Right atrium auricular region (tissue), 2 donors: ENCODE measurements around the gene PLD5. TPM values are rescaled to one million over a fixed set of nuclear protein-coding genes. Genes with fewer than 3 reads are reported as not detected.

Experiments
- DNase-seq: peaks from one replicate; pipeline ENCODE4 v3.0.0-alpha.2; 2019; ENCODE audit warnings: low spot score
- H3K27ac ChIP-seq, 2 donors: fragments of 200-600 bp; sonication (generic); 1 replicate in 1 of 2; 2 replicates in 1 of 2; pipeline ENCODE4 v1.5.1; 2016 to 2019
- H3K27me3 ChIP-seq, 2 donors: fragments of 200-600 bp; sonication (generic); one replicate each; pipeline versions ENCODE4 v1.5.1 to v1.6.0; 2017 to 2019
- H3K36me3 ChIP-seq: fragments of 200-600 bp; sonication (generic); one replicate; pipeline ENCODE4 v1.5.1; 2016
- H3K4me1 ChIP-seq, 2 donors: fragments of 200-600 bp; sonication (generic); one replicate each; pipeline versions ENCODE4 v1.5.1 to v1.6.0; 2017 to 2019
- H3K4me3 ChIP-seq, 2 donors: fragments of 200-600 bp; sonication (generic); 1 replicate in 1 of 2; 2 replicates in 1 of 2; pipeline ENCODE4 v1.5.1; 2017 to 2019; ENCODE audit warnings: mild to moderate bottlenecking in 1 of 2, moderate library complexity in 1 of 2
- H3K9me3 ChIP-seq, 2 donors: fragments of 200-600 bp; sonication (generic); one replicate each; pipeline ENCODE4 v1.5.1; 2019
- CTCF ChIP-seq, 2 donors: fragments of 200-600 bp; sonication (generic); IDR thresholded peaks; one replicate each; pipeline ENCODE4 v1.5.1; 2019; ENCODE audit warnings: antibody characterized with exemption in 2 of 2
- total RNA-seq, 2 donors: library from RNA; depleted of rRNA; stranded (reverse); fragments of >200 nt; gene quantifications; one replicate each; pipeline ENCODE4 v1.1.0, GENCODE V29; 2016

The PLD5 gene
- total RNA-seq: under 1 TPM; 0.12 to 0.19 TPM

- no peak for DNase-seq
- H3K4me3 ChIP-seq: peak within 1 kb of the TSS; percentile 17 to 41
- peaks cover 4 to 16% of the 10 kb centered on the region in 2 donors for H3K27me3 ChIP-seq
- H3K27ac ChIP-seq: no peak within 1 kb of the TSS
- no peaks in the 10 kb centered on the region for H3K9me3 ChIP-seq
- TF ChIP-seq CTCF (IDR thresholded peaks at IDR 0.05): no peak
- no peaks in the 10 kb centered on the region for H3K36me3 ChIP-seq
- peaks cover 0 to 19% of the 10 kb centered on the region in 2 donors for H3K4me1 ChIP-seq
These were observed at the start of gene PLD5 for GRCh38 chr1:242524571-242525359. TSS of gene PLD5 (minus strand) at chr1:242524697.

- no peak for DNase-seq
- Histone ChIP-seq H3K4me1 (no peaks in the 10 kb centered on the region), H3K9me3 (no peaks in the 10 kb centered on the region), H3K36me3 (no peaks in the 10 kb centered on the region), H3K27me3 (no peaks in the 10 kb centered on the region), H3K27ac (no peak overlapping the region), H3K4me3 (no peak overlapping the region)
- TF ChIP-seq CTCF (IDR thresholded peaks at IDR 0.05): no peak
These were observed 45.4 kb upstream of the PLD5 start for GRCh38 chr1:242569867-242570266.

- no peaks in the 10 kb centered on the region for H3K36me3 ChIP-seq
- TF ChIP-seq CTCF (IDR thresholded peaks at IDR 0.05): no peak
- H3K27me3 ChIP-seq: no peaks in the 10 kb centered on the region
- DNase-seq: no peak
- no peak overlapping the region for H3K27ac ChIP-seq
- no peaks in the 10 kb centered on the region for H3K9me3 ChIP-seq
- no peak overlapping the region for H3K4me3 ChIP-seq
- H3K4me1 ChIP-seq: no peaks in the 10 kb centered on the region
These were observed 44.2 kb upstream of the PLD5 start for GRCh38 chr1:242568666-242569065.

GRCh38 chr1:242567596-242567995 is 43.1 kb upstream of the PLD5 start:
- Histone ChIP-seq H3K27ac (no peak overlapping the region), H3K4me3 (no peak overlapping the region), H3K27me3 (no peaks in the 10 kb centered on the region), H3K36me3 (no peaks in the 10 kb centered on the region), H3K9me3 (no peaks in the 10 kb centered on the region), H3K4me1 (no peaks in the 10 kb centered on the region)
- no peak for TF ChIP-seq CTCF (IDR thresholded peaks at IDR 0.05)
- DNase-seq: no peak

GRCh38 chr1:242556759-242557158 is 32.3 kb upstream of the PLD5 start:
- Histone ChIP-seq H3K4me1 (no peaks in the 10 kb centered on the region), H3K36me3 (no peaks in the 10 kb centered on the region), H3K9me3 (no peaks in the 10 kb centered on the region), H3K27me3 (no peaks in the 10 kb centered on the region), H3K27ac (no peak overlapping the region), H3K4me3 (no peak overlapping the region)
- DNase-seq: no peak
- no peak for TF ChIP-seq CTCF (IDR thresholded peaks at IDR 0.05)

- DNase-seq: no peak
- Histone ChIP-seq H3K4me1 (no peaks in the 10 kb centered on the region), H3K4me3 (no peak overlapping the region), H3K9me3 (no peaks in the 10 kb centered on the region), H3K36me3 (no peaks in the 10 kb centered on the region), H3K27ac (no peak overlapping the region), H3K27me3 (no peaks in the 10 kb centered on the region)
- TF ChIP-seq CTCF (IDR thresholded peaks at IDR 0.05): no peak
These were observed 31.8 kb upstream of the PLD5 start for GRCh38 chr1:242556276-242556675.
